NCI-H1417 (cell line): ENCODE measurements around the gene PHLDB1.
"Not testable (repeated sequence)": the region's sequence is repeated elsewhere in the genome, so short reads cannot be mapped to it uniquely, and the experiment has no call there.

Source experiments
- DNase-seq, 3 experiments: peaks; one replicate each; lab custom pipeline; 2025; lab: John Stamatoyannopoulos, UW

PHLDB1 gene

GRCh38 chr11:118684187-118684586 is 76.8 kb downstream of the PHLDB1 start:
- DNase-seq: no peak

DNA sequence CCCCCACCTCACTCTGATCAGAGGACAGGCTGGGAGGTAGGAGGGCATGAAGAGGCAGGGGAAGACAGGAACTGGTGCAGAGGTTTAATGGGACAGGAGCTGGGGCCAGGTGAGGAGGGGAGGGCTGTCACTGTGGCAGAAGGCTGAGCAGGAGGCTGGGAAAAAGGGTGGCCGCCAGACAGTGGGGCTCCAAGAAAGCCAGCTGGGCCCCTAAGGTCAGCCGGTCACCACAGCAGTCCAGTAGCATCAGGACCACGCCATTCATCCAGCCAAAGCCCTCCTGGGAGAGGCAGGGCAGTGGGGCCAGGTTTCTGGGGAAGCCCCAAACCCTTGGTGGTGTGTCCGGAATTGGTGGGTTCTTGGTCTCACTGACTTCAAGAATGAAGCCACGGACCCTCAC is 80.5 kb downstream of the PHLDB1 start:
- no peak for DNase-seq

- DNase-seq: not testable (repeated sequence)
Observed at GRCh38 chr11:118688339-118688738, 80.9 kb downstream of the PHLDB1 start.

GRCh38 chr11:118688851-118689502 is 81.6 kb downstream of the PHLDB1 start:
- DNase-seq: no peak

DNA sequence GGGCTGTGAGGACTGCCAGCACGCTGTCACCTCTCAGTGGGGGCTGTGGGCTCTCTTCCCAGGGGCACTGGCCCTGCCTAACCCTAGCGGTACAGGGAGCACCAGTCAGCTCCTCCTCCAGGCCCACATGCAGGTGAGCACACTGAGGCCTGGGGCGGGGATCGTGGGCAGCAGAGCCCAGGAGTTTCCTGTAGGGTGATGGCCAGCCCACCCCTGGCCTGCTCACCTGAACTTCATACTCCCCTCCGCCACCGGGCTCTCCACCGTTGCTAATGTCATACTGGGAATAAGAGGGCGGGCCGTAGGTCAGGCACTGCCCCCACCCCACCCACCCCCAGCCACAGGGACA is 82.1 kb downstream of the PHLDB1 start:
- DNase-seq: no peak

GRCh38 chr11:118689852-118690552 is 82.6 kb downstream of the PHLDB1 start:
- DNase-seq: peak; percentile 85 to 96 (median 96)

- no peak for DNase-seq
Observed at GRCh38 chr11:118690553-118691304, 83.3 kb downstream of the PHLDB1 start.

GRCh38 chr11:118691926-118692830 is 84.8 kb downstream of the PHLDB1 start:
- no peak for DNase-seq

- no peak for DNase-seq
Observed at GRCh38 chr11:118694185-118694584, 86.8 kb downstream of the PHLDB1 start.

DNA sequence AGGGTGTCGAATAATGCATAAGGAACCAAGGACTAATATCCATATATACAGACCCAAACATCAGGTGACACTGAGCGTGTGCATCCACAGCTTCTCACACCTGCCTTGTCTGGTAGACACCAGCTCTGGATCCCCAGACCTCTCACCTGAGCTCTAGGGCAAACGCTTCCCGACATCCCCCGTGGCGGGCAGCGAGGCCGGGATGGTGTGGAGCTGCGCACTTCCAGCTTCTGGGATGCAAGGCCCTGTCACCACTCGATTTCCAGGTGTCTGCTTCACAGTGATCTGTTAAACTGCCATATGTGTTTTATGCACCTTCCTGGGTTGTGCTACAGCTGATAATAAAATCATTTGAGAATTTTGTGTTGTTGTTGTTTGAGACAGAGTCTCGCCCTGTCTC is 87.4 kb downstream of the PHLDB1 start:
- no peak for DNase-seq

DNA sequence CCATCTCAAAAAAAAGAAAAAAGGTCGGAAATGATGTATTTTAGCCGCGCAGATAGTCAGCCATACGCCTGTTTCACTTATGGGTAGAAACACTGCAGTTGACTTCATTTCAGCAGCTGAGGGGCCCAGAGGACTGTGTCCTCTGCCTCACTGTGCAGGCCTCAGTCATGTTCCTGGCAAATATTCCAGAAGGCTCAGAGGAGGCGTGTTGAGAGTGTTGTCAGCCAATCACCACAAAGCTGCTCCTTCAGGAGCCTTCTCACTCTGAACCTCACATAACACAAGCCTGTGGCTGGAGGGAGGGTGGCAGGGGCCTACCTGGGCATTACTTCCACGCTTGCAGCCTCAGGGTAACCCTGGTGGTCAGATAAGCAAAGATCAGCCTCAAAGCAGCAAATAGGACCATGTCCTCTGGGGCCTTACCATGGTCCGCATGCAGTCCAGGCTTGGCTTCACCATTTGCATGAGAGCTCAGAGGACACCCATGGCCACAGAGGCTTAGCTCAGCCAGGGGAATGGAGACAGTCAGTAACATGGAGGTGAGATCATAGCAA is 89.3 kb downstream of the PHLDB1 start:
- no peak for DNase-seq

DNA sequence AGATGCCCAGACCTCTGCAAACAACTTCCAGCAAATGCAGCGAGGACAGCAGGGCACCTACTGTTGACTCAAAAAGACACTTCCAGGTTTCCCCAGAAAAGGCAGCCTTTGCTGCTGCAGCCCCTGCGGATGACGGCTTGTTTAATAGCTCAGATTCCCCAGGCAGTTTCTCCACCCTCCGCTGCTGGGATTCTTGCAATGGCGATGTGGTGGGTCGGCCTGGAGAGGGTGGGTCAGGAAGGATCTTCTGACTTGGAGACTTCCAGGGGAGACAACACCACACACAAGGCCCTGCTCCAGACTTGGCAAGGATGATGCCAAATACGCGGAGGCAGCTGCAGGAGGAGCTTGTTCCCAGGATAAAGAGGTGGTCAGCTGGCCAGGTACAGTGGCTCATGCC is 89.9 kb downstream of the PHLDB1 start:
- no peak for DNase-seq

DNA sequence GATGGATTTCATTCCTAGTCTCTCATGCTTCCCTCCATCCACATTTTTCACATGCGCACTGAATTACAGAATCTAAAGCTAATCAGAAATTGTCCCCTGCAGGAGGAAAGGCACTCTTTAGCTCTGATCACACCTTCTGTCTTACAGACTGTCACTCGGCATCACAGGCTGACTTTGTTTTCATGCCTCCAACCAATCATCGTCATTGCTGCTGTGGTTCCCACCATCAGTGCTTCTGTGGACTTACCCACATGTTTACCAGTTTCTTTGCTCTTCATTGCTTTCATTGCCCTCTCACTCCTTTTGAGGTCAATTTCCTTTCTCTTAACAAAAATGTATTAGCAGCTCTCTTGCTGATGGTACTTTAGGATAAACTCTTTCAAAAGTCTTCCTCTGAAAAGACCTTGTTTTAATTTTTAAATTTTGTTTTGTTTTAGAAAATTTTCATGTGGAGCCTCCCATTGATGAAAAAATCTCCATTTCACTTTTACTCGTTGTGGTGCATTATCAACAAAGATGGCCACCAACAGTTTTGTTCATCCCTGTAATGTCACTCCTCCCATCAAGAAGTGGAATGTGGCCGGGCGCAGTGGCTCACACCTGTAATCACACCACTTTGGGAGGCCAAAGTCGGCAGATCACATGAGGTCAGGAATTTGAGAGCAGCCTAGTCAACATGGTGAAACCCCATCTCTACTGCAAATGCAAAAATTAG is 92.2 kb downstream of the PHLDB1 start:
- DNase-seq: no peak

- no peak for DNase-seq
Observed at GRCh38 chr11:118703563-118704106, 96.2 kb downstream of the PHLDB1 start.

- no peak for DNase-seq
Observed at GRCh38 chr11:118705111-118705741, 97.8 kb downstream of the PHLDB1 start.

- DNase-seq: no peak
Observed at GRCh38 chr11:118705791-118706545, 98.6 kb downstream of the PHLDB1 start.

GRCh38 chr11:118706546-118706825 is 99.1 kb downstream of the PHLDB1 start:
- no peak for DNase-seq
